PC-3 (cell line): Measurements from ENCODE around the gene ISG20. TPM values are rescaled to one million over a fixed set of nuclear protein-coding genes. Genes with fewer than 3 reads are reported as not detected.
"Not testable (repeated sequence)": the region's sequence is repeated elsewhere in the genome, so short reads cannot be mapped to it uniquely, and the experiment has no call there.

Experiments
- ATAC-seq: fragments of 200-7000 bp; cut with Tn5 transposase; 2 replicates; pipeline ENCODE4 v1.9.1; 2020; ENCODE audit warnings: mild to moderate bottlenecking, moderate library complexity
- BruUV-seq: library from RNA; stranded (reverse); fragments of 400-500 nt; replicated peaks from 2 replicates; lab custom pipeline; 2021; lab: Mats Ljungman, UMichigan
- CTCF ChIA-PET: fragments of 300-600 bp; sonication (Branson Sonifier 250); formaldehyde crosslinking; loops from one replicate; lab custom pipeline; 2022; ENCODE audit warnings: antibody characterized with exemption; lab: Charles Lee
- POLR2A ChIA-PET: fragments of 300-600 bp; sonication (Branson Sonifier 250); formaldehyde crosslinking; loops from one replicate; lab custom pipeline; 2022; ENCODE audit warnings: antibody characterized with exemption; ENCODE audit not compliant: unreplicated experiment; lab: Charles Lee
- DNase-seq: peaks from one replicate; pipeline ENCODE4 v3.0.0-alpha.2; 2015
- H2AFZ ChIP-seq: fragments of 300-600 bp; sonication (generic); 2 replicates; pipeline ENCODE4 v1.6.0; 2016; ENCODE audit warnings: antibody characterized with exemption, low read length
- H3F3A ChIP-seq: fragments of 300-600 bp; sonication (generic); one replicate; pipeline ENCODE4 v1.6.0; 2017; ENCODE audit warnings: antibody characterized with exemption, low read length, control low read depth, mild to moderate bottlenecking; ENCODE audit not compliant: unreplicated experiment
- H3K27ac ChIP-seq: fragments of 300-600 bp; sonication (generic); 2 replicates; pipeline ENCODE4 v1.5.1; 2016; ENCODE audit warnings: mild to moderate bottlenecking, low read length
- H3K27me3 ChIP-seq: fragments of 300-600 bp; sonication (generic); 2 replicates; pipeline ENCODE4 v1.6.1; 2016; ENCODE audit warnings: low read length, mixed read lengths
- H3K36me3 ChIP-seq: fragments of 300-600 bp; sonication (generic); 2 replicates; pipeline ENCODE4 v1.6.1; 2016; ENCODE audit warnings: low read depth, mixed run types, low read length, mixed read lengths
- H3K4me1 ChIP-seq: fragments of 300-600 bp; sonication (generic); 2 replicates; pipeline ENCODE4 v1.5.1; 2016; ENCODE audit warnings: low read length; ENCODE audit not compliant: insufficient read depth
- H3K4me2 ChIP-seq: fragments of 300-600 bp; sonication (generic); 2 replicates; pipeline ENCODE4 v1.6.0; 2016; ENCODE audit warnings: low read length
- H3K4me3 ChIP-seq: fragments of 300-600 bp; sonication (generic); 2 replicates; pipeline ENCODE4 v1.5.1; 2016; ENCODE audit warnings: mild to moderate bottlenecking, low read length, mixed read lengths
- H3K79me2 ChIP-seq: fragments of 300-600 bp; sonication (generic); 2 replicates; pipeline ENCODE4 v1.6.1; 2017; ENCODE audit warnings: low read length, mixed read lengths
- H3K9ac ChIP-seq: fragments of 300-600 bp; sonication (generic); 2 replicates; pipeline ENCODE4 v1.6.0; 2016; ENCODE audit warnings: mild to moderate bottlenecking, low read length
- H3K9me2 ChIP-seq: fragments of 300-600 bp; sonication (generic); replicated peaks from 2 replicates; pipeline ENCODE4 v1.6.1; 2016; ENCODE audit warnings: mixed run types, low read length, mixed read lengths
- H3K9me3 ChIP-seq: fragments of 300-600 bp; sonication (generic); 2 replicates; pipeline ENCODE4 v1.6.1; 2016; ENCODE audit warnings: low read length, mixed read lengths
- H4K20me1 ChIP-seq: fragments of 300-600 bp; sonication (generic); 2 replicates; pipeline ENCODE4 v1.6.1; 2016; ENCODE audit warnings: low read length, mixed read lengths
- CTCF ChIP-seq: fragments of 300-600 bp; sonication (generic); conservative IDR thresholded peaks from 2 replicates; pipeline ENCODE4 v1.5.1; 2017; ENCODE audit warnings: antibody characterized with exemption, low read depth, mild to moderate bottlenecking, low read length
- EZH2 ChIP-seq: fragments of 300-600 bp; sonication (generic); IDR thresholded peaks from one replicate; pipeline ENCODE4 v1.6.1; 2017; ENCODE audit warnings: antibody characterized with exemption, mild to moderate bottlenecking, low read length; ENCODE audit not compliant: unreplicated experiment
- EZH2phosphoT487 ChIP-seq: fragments of 300-600 bp; sonication (generic); IDR thresholded peaks from 2 replicates; pipeline ENCODE4 v1.6.1; 2018; ENCODE audit warnings: mild to moderate bottlenecking, antibody characterized with exemption, low read length, borderline replicate concordance
- intact Hi-C: fragments of 100-400 bp; cut with micrococcal nuclease; formaldehyde crosslinking; loops from 2 replicates; pipeline ENCODE4 v1.9.0; 2023
- total RNA-seq: library from RNA; depleted of rRNA; stranded (reverse); fragments of >200 nt; gene quantifications from 2 replicates; pipeline ENCODE4 v1.2.3, GENCODE V29; 2014

ISG20 gene
- total RNA-seq, 1 experiment from 2014 or later = 64.0 TPM

DNA sequence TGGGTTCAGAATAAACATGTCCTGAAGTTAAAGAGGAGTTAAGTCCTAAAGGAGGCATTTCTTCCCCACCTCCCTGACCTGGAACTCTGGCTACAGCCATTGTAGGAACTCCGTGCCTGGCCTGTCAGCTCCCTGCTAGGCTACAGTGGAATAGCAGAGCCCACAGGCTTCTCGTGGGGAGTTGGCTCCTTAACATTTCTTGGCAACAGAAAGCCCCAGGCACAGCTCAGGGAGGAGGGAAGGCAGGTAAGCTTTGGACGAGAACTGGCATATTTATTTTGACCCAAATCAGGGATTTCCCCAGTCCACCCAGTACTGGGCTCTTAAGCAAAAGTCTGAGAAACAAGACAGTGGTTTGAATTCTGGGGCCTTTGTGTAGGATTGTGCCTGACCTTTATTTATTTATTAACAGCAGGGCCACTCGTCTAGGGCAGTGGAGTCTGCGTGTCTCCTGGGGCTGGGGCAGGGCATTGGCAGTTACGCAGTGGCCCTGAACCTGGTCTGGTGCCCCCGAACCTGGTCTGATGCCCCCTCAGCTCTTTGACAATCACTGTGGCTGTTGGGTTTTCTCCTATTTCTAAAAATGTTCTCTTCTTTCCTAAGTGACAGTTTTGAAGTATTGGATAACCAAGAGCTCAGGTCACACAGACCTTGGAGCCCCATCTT, 7.9 kb upstream of the ISG20 start:
- Histone ChIP-seq H3K9me3 (no peaks in the 10 kb centered on the region), H4K20me1 (0 out of 2 replicates have a peak, but pooled peaks cover 20% of the 10 kb centered on the region), H3K79me2 (peaks cover 60% of the 10 kb centered on the region), H3K9me2 (no peaks in the 10 kb centered on the region), H3K27ac (peak overlapping the region; percentile 81), H3K36me3 (peaks cover 64% of the 10 kb centered on the region), H3K4me1 (peaks cover 51% of the 10 kb centered on the region), H3K4me3 (no peak overlapping the region), H3F3A (no peaks in the 10 kb centered on the region), H2AFZ (no peak overlapping the region), H3K4me2 (peak overlapping the region; percentile 31), H3K27me3 (no peaks in the 10 kb centered on the region), H3K9ac (peak overlapping the region; percentile 50)
- ChIA-PET CTCF (no interaction called here), POLR2A (no interaction called here)
- intact Hi-C loops = no loop called here
- DNase-seq (no peak), ATAC-seq (no peak)
- no peak for TF ChIP-seq CTCF
- no peak for TF ChIP-seq EZH2phosphoT487
- TF ChIP-seq EZH2 = no peak
- BruUV-seq = TSS peak; percentile 20

DNA sequence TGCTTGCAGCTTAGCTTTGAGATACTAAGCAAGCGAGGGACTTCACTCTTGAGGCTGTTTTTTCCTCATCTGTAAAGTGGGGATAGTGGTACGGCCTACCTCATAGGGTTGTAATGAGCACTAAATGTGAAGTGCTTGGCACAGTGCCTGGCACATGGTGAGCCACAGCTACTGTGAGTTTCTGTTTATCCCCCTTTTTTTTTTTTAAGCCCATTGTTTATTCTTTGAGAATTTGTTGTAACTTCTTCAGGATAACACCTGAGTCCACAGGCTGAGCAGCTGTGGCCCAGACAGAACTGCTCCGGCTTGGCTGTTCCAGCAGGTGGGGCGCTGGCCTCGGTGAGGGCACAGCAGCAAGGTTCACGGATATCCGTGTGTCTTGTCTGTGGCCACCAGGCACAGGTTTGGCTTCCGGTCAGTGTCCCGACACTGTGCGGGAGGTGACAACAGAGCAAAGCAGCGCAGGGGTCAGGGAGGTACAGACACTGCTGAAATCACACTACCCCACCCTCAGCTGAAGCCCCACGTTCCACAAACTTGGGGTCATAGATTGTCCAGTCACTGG, 7.3 kb upstream of the ISG20 start:
- no TSS peak for BruUV-seq
- H3K4me1 ChIP-seq = peaks cover 56% of the 10 kb centered on the region
- POLR2A ChIA-PET = no interaction called here
- H3K9me2 ChIP-seq = no peaks in the 10 kb centered on the region
- CTCF ChIA-PET = no interaction called here
- H3K9me3 ChIP-seq = no peaks in the 10 kb centered on the region
- no peak for ATAC-seq
- H3K27me3 ChIP-seq = no peaks in the 10 kb centered on the region
- no peak overlapping the region for H3K4me3 ChIP-seq
- H3K79me2 ChIP-seq = peaks cover 54% of the 10 kb centered on the region
- H3K4me2 ChIP-seq = no peak overlapping the region
- H4K20me1 ChIP-seq = 0 out of 2 replicates have a peak, but pooled peaks cover 15% of the 10 kb centered on the region
- H3K9ac ChIP-seq = no peak overlapping the region
- no peaks in the 10 kb centered on the region for H3F3A ChIP-seq
- H3K36me3 ChIP-seq = peaks cover 59% of the 10 kb centered on the region
- TF ChIP-seq CTCF = no peak
- no peak for TF ChIP-seq EZH2phosphoT487
- no peak for TF ChIP-seq EZH2
- DNase-seq = no peak
- no peak overlapping the region for H3K27ac ChIP-seq
- intact Hi-C loops = no loop called here
- no peak overlapping the region for H2AFZ ChIP-seq

DNA sequence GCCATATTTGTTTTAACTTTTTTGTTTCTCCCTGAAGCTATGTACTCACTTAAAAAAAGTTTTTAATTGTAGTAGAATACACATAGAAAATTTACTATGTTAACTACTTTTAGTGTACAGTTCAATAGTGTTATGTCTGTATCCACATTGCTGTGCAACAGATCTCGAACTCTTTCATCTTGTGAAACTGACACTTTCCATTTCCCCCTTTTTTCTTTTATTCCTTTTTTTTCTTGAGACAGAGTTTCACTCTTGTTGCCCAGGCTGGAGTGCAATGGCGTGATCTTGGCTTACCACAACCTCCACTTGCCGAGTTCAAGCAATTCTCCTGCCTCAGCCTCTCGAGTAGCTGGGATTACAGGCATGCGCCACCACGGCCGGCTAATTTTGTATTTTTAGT, 6.0 kb upstream of the ISG20 start:
- CTCF ChIA-PET, H2AFZ ChIP-seq, H3K4me3 ChIP-seq, ATAC-seq, H3K9me3 ChIP-seq, H3K27ac ChIP-seq, H3K9ac ChIP-seq, H3K27me3 ChIP-seq, DNase-seq, POLR2A ChIA-PET, H3K4me2 ChIP-seq, H3K9me2 ChIP-seq, H3F3A ChIP-seq, BruUV-seq, H4K20me1 ChIP-seq, intact Hi-C loops: not testable (repeated sequence)
- Histone ChIP-seq H3K4me1 (peaks cover 58% of the 10 kb centered on the region), H3K36me3 (peaks cover 46% of the 10 kb centered on the region), H3K79me2 (peaks cover 41% of the 10 kb centered on the region)
